ENCODE measurements around the gene JADE2.
A peak's percentile ranks its signal among the peaks of the same experiment; 100 is the strongest.
"Not testable (repeated sequence)": the region's sequence is repeated elsewhere in the genome, so short reads cannot be mapped to it uniquely, and the experiment has no call there.

Gene JADE2

DNA sequence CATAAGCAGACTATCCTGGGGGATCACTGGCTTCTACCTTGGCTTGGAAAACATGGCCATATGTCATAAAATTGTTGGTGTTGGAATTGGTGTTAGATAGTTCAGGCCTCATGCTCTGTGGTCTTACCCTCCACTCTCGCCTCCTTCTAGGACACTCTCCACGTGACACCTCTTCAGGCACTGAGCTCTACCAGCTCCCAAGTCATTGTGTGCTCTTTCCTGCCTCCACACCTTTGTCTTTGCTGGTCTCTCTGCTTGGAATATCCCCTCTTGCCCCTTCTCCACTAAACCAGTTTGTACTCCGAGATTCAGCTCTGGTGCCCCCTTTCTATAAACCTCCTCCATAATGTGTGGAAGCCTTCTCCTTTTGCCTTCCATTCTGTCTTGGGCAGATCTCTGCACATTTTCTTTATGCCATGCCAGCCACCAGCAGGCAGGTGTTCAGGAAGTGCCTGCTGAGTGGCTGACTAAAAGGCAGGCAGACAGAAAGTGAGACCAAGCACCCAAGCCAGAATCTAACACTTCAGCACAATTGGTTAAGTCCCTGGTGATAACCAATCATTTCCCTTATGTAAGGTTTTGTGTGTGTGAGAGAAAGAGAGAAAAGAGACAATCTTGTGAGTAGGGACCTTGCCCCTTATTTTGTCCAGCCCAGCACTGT lies 69.5 kb downstream of the JADE2 start:
- DNase-seq: peak; percentile 8

GRCh38 chr5:134595458-134595838 lies 70.0 kb downstream of the JADE2 start:
- no peak for DNase-seq

DNA sequence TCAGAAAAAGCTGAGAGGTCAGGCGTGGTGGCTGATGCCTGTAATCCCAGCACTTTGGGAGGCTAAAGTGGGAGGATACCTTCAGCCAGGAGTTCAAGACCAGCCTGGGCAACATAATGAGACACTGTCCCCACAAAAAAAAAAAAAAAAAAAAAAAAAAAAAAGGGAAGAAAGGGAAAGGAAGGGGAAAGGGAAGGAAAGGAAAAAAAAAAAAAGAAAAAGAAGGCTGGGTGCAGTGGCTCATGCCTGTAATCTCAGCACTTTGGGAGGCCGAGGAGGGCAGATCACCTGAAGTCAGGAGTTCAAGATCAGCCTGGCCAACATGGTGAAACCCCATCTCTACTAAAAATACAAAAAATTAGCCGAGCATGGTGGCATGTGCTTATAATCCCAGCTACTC lies 74.3 kb downstream of the JADE2 start:
- DNase-seq: not testable (repeated sequence)

DNA sequence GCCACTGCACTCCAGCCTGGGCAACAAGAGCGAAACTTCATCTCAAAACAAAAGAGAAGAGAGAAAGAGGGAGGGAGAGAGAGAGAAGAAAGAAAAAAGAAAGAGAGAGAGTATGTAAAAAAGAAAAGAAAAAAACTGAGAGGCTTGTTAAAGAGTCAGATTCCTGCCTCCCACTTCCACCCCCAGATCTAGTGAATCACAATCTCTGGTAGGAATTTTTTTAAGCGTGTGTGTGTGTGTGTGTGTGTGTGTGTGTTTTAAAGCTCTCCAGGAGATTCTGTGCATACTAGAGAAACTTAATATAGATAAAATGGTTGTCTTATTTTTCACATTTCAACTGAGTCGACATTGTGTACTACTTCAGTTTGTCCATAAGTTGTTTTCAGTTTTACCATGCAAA lies 75.1 kb downstream of the JADE2 start:
- DNase-seq: no peak

- DNase-seq: no peak
These were observed 77.6 kb downstream of the JADE2 start for GRCh38 chr5:134603059-134603458.

GRCh38 chr5:134604908-134605307 lies 79.4 kb downstream of the JADE2 start:
- DNase-seq: no peak

GRCh38 chr5:134606726-134607125 lies 81.3 kb downstream of the JADE2 start:
- no peak for DNase-seq

GRCh38 chr5:134608555-134608954 lies 83.1 kb downstream of the JADE2 start:
- no peak for DNase-seq

DNA sequence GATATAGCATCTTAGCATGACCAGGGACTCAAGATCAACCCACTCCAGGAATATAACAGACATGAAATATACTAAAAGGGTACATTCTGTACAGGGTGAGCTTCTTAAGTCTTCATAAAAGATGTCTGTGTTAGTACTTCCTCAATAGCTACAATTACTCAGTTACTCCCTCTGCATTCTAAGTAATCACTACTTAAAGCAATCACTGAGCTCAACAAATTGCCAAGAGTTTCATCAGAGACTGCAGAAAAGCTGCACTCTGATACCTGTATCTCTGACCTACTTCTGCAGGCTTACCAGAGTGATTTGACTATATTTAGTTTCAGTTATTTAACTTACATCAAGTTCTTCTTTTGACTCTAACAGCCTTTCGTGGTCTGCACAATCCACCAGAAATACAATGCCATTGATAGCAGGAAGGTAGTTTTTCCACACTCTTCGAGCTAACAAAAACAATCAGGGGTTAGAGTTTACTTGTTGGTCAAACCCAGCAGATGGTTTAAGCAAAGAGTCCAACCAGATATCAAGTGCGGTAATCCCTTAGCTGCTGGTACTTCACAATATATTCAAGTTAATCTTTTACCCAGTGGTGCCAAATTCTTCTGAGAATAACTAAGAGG lies 83.9 kb downstream of the JADE2 start:
- DNase-seq: no peak

DNA sequence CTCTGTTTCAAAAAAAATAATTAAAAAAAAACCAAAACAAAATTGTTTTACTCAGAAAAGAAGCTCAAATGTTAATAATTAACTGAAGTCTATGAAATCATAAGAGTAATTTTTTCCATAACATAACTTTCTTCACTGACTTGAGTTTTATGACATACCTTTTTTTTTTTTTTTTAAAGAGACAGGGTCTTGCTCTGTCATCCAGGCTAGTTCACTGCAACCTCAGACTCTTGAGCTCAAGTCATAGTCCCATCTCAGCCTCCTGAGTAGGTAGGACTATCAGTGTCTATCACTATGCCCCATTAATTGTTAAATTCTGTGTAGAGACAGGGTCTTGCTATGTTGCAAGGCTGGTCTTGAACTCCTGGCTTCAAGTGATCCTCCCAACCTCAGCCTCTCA lies 85.3 kb downstream of the JADE2 start:
- no peak for DNase-seq

DNA sequence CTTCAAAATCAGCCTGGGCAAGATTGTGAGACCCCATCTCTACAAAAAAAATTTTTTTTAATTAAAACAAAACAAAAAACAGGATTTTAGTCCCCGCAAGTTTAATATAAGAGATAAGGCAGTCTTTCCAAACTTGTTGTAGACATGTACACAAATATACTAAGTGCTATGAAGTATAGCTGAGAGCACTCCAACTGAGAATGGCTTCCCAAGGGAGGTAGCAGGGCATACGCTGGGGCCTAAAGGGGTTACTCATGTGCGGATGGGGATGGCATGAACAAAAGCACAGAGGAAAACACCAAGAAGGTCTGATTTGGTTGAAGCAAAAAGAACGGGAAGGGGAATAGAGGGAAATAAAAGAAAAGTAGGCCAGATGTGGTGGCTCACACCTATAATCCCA lies 86.0 kb downstream of the JADE2 start:
- DNase-seq: no peak

- DNase-seq: no peak
These were observed 89.1 kb downstream of the JADE2 start for GRCh38 chr5:134614450-134615085.

GRCh38 chr5:134620634-134621033 lies 95.2 kb downstream of the JADE2 start:
- no peak for DNase-seq

DNA sequence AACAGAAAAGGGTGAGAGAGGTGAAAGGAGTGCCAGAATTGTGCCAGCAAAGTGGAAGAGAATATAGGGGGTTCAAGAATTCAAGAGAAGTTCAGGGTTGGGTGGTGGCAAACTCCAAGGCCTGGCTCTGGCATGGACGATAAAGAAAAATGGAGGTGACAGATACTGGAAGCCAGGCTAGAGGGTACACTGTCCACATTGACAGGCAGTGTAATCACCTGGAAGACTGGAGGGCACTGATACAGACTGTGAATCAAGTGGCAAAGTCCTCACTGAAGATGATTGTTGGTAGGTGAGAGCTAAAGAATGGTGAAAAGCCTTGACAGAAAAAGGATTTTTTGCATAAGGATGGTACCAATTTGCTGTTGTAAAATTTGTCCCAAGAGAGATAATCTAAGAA lies 100.1 kb downstream of the JADE2 start:
- no peak for DNase-seq

- no peak for DNase-seq
These were observed 101.0 kb downstream of the JADE2 start for GRCh38 chr5:134626369-134627014.
